Panc1 (cell line): ENCODE measurements around the gene CFAP100. TPM values are rescaled to one million over a fixed set of nuclear protein-coding genes. Genes with fewer than 3 reads are reported as not detected.
A peak's percentile ranks its signal among the peaks of the same experiment; 100 is the strongest.

Experiments used
- ATAC-seq: fragments of 200-7000 bp; cut with Tn5 transposase; 2 replicates; pipeline ENCODE4 v1.9.1; 2020; ENCODE audit warnings: mild to moderate bottlenecking, moderate library complexity
- BruUV-seq: library from RNA; stranded (reverse); fragments of 400-500 nt; replicated peaks from 2 replicates; lab custom pipeline; 2021; lab: Mats Ljungman, UMichigan
- CTCF ChIA-PET: fragments of 300-600 bp; sonication (Branson Sonifier 250); formaldehyde crosslinking; loops from one replicate; lab custom pipeline; 2022; ENCODE audit warnings: antibody characterized with exemption; lab: Charles Lee
- POLR2A ChIA-PET: fragments of 300-600 bp; sonication (Branson Sonifier 250); formaldehyde crosslinking; loops from one replicate; lab custom pipeline; 2022; ENCODE audit warnings: antibody characterized with exemption; lab: Charles Lee
- DNase-seq: peaks from one replicate; pipeline ENCODE4 v3.0.0-alpha.2; 2010; ENCODE audit warnings: low read depth, low spot score
- H3K27ac ChIP-seq: 2 replicates; pipeline ENCODE4 v1.5.1; 2011; ENCODE audit warnings: mild to moderate bottlenecking, low read length, inconsistent platforms
- H3K27me3 ChIP-seq: fragments of 200-500 bp; sonication (Bioruptor generic); 2 replicates; pipeline ENCODE4 v1.6.0; 2014; ENCODE audit warnings: low read length, inconsistent platforms; ENCODE audit not compliant: control insufficient read depth, insufficient read depth
- H3K36me3 ChIP-seq: fragments of 200-500 bp; sonication (Bioruptor generic); 2 replicates; pipeline ENCODE4 v1.5.1; 2014; ENCODE audit warnings: inconsistent platforms, mild to moderate bottlenecking, low read length, moderate library complexity; ENCODE audit not compliant: control insufficient read depth, insufficient read depth
- H3K4me1 ChIP-seq: 2 replicates; pipeline ENCODE4 v1.5.1; 2011; ENCODE audit warnings: inconsistent platforms, mild to moderate bottlenecking, low read length, moderate library complexity; ENCODE audit not compliant: control insufficient read depth, insufficient read depth
- H3K4me3 ChIP-seq, 2 experiments: 2 replicates each; pipeline ENCODE4 v1.5.1; 2011 to 2012; ENCODE audit warnings: low read depth in 2 of 2, low read length in 2 of 2, mild to moderate bottlenecking in 2 of 2, inconsistent platforms in 1 of 2, moderate library complexity in 1 of 2
- H3K9me3 ChIP-seq: fragments of 200-500 bp; sonication (Bioruptor generic); 2 replicates; pipeline ENCODE4 v1.5.1; 2014; ENCODE audit warnings: low read depth, mild to moderate bottlenecking, inconsistent platforms, low read length, moderate library complexity; ENCODE audit not compliant: control insufficient read depth, insufficient read depth
- POLR2AphosphoS5 ChIP-seq: IDR thresholded peaks from 2 replicates; pipeline ENCODE4 v1.6.1; 2012; ENCODE audit warnings: mild to moderate bottlenecking, low read depth, low read length, moderate library complexity
- SIN3A ChIP-seq: IDR thresholded peaks from 2 replicates; pipeline ENCODE4 v1.6.1; 2012; ENCODE audit warnings: low read depth, mild to moderate bottlenecking, low read length, moderate library complexity, borderline replicate concordance; ENCODE audit not compliant: insufficient read depth
- TCF7L2 ChIP-seq: IDR thresholded peaks from 2 replicates; pipeline ENCODE4 v1.6.1; 2011; ENCODE audit warnings: mild to moderate bottlenecking, low read depth, low read length, inconsistent platforms
- in situ Hi-C: cut with HindIII; loops from 2 replicates; pipeline ENCODE4 v1.10.0; 2016; ENCODE audit warnings: low sequenced_read_pairs, low pct_unique_long_range_greater_than_20kb
- intact Hi-C: fragments of 100-400 bp; cut with micrococcal nuclease; formaldehyde crosslinking; loops from one replicate; pipeline ENCODE4 v1.10.0; 2022; ENCODE audit not compliant: unreplicated experiment
- total RNA-seq: library from RNA; stranded (reverse); gene quantifications from one replicate; pipeline ENCODE4 v1.2.1, GENCODE V29; 2021; ENCODE audit not compliant: unreplicated experiment
- TF ChIP-seq, protein P1 (sequence below), 2 experiments: IDR thresholded peaks; 2 replicates each; pipeline ENCODE4 v1.6.1; 2011 to 2012; ENCODE audit warnings: low read depth in 2 of 2, control low read depth in 1 of 2, low read length in 1 of 2, mild to moderate bottlenecking in 1 of 2, moderate library complexity in 1 of 2; ENCODE audit not compliant: insufficient read depth in 1 of 2
- TF ChIP-seq, protein P2 (sequence below): fragments of 450-650 bp; IDR thresholded peaks from 2 replicates; pipeline ENCODE4 v1.5.1; 2017; ENCODE audit warnings: mild to moderate bottlenecking

CFAP100 gene
- total RNA-seq, 1 experiment from 2014 or later, result not detected

DNA sequence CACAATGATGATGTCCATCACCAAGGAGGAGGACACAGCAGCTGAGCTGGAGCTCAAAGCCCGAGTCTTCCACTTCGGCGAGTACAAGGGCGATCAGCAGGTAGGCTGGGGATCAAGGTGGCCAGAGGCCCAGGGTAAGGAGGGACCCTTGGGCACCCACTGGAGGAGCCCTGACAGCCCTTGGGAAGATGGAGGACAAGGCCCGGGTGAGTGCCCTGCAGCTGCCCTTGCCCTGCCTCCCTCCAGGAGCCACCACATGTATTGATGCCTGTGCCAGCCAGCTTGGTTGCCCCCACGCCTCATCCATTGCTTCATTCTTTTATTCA lies 38.4 kb downstream of the CFAP100 start:
- DNase-seq (no peak), ATAC-seq (no peak)
- ChIA-PET POLR2A (interaction anchor here (0.6 kb wide), 1 partner anchor 596 kb away, joined by 3 read pairs; no protein-coding TSS in a partner anchor), CTCF (no interaction called here)
- intact Hi-C loops (no loop called here), in situ Hi-C loops (no loop called here)
- H3K27ac ChIP-seq, result no peak overlapping the region
- BruUV-seq, result no TSS peak
- H3K27me3 ChIP-seq, result no peaks in the 10 kb centered on the region
- TF ChIP-seq, protein P1, sequence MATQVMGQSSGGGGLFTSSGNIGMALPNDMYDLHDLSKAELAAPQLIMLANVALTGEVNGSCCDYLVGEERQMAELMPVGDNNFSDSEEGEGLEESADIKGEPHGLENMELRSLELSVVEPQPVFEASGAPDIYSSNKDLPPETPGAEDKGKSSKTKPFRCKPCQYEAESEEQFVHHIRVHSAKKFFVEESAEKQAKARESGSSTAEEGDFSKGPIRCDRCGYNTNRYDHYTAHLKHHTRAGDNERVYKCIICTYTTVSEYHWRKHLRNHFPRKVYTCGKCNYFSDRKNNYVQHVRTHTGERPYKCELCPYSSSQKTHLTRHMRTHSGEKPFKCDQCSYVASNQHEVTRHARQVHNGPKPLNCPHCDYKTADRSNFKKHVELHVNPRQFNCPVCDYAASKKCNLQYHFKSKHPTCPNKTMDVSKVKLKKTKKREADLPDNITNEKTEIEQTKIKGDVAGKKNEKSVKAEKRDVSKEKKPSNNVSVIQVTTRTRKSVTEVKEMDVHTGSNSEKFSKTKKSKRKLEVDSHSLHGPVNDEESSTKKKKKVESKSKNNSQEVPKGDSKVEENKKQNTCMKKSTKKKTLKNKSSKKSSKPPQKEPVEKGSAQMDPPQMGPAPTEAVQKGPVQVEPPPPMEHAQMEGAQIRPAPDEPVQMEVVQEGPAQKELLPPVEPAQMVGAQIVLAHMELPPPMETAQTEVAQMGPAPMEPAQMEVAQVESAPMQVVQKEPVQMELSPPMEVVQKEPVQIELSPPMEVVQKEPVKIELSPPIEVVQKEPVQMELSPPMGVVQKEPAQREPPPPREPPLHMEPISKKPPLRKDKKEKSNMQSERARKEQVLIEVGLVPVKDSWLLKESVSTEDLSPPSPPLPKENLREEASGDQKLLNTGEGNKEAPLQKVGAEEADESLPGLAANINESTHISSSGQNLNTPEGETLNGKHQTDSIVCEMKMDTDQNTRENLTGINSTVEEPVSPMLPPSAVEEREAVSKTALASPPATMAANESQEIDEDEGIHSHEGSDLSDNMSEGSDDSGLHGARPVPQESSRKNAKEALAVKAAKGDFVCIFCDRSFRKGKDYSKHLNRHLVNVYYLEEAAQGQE (IDR thresholded peaks at IDR 0.05; ENCODE audit: insufficient read depth in 1 of 2, low read depth in 2 of 2, low read length in 1 of 2), result no peak
- TF ChIP-seq TCF7L2, result no peak
- no peaks in the 10 kb centered on the region for H3K36me3 ChIP-seq
- no peaks in the 10 kb centered on the region for H3K4me1 ChIP-seq
- no peaks in the 10 kb centered on the region for H3K9me3 ChIP-seq
- H3K4me3 ChIP-seq, result no peak overlapping the region

DNA sequence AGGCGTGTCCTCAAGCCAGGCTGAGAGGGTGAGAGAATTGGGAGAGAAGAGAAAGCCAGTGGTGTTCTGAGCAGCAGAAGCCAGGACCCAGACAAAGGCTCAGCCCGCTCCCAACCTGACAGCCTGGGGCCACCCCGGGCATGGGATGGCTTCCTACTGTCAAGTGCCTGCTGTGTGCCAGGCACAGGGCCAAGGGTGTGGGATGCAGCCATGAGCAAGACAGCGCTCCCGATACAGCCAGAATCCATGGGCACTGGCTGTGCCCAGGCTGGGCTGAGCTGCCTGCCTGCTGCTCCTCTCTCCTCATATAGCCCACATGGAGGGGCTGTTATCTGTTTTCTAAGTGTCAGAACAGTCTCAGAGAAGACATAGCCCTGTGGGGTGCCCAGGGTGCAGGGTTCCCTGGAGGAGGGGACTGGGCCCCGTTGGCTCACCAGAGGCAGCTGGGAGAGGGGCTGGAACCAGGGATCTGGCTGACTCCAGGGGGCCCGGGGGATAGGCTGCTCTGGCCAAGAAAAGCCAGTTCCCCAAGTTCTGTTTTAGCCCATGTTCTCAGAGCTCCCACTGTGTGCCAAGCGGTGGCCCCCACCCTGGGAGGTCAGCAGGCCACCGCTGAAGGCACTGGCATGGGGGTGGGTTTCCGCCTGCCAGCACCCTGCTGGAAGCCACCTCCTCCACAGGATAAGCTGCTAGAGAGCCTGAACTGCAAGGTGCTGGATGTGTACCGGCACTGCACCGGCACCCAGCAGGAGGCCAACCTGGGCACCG lies 39.0 kb downstream of the CFAP100 start:
- TF ChIP-seq SIN3A, result no peak
- no peak for TF ChIP-seq POLR2AphosphoS5
- TF ChIP-seq, protein P2, sequence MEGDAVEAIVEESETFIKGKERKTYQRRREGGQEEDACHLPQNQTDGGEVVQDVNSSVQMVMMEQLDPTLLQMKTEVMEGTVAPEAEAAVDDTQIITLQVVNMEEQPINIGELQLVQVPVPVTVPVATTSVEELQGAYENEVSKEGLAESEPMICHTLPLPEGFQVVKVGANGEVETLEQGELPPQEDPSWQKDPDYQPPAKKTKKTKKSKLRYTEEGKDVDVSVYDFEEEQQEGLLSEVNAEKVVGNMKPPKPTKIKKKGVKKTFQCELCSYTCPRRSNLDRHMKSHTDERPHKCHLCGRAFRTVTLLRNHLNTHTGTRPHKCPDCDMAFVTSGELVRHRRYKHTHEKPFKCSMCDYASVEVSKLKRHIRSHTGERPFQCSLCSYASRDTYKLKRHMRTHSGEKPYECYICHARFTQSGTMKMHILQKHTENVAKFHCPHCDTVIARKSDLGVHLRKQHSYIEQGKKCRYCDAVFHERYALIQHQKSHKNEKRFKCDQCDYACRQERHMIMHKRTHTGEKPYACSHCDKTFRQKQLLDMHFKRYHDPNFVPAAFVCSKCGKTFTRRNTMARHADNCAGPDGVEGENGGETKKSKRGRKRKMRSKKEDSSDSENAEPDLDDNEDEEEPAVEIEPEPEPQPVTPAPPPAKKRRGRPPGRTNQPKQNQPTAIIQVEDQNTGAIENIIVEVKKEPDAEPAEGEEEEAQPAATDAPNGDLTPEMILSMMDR, result no peak
- H3K27ac ChIP-seq, result no peak overlapping the region
- no TSS peak for BruUV-seq
- ChIA-PET POLR2A (interaction anchor here (0.5 kb wide), 1 partner anchor 48 kb away, joined by 4 read pairs; no protein-coding TSS in a partner anchor), CTCF (interaction anchor here (0.6 kb wide), 1 partner anchor 1142 kb away, joined by 3 read pairs; no protein-coding TSS in a partner anchor)
- H3K4me1 ChIP-seq, result no peaks in the 10 kb centered on the region
- intact Hi-C loops, result no loop called here
- in situ Hi-C loops, result no loop called here
- H3K27me3 ChIP-seq, result no peaks in the 10 kb centered on the region
- 0 out of 2 replicates have a peak, but pooled peaks have one; percentile 13 for ATAC-seq
- no peak for DNase-seq
- no peaks in the 10 kb centered on the region for H3K36me3 ChIP-seq
- H3K9me3 ChIP-seq, result no peaks in the 10 kb centered on the region
- no peak overlapping the region for H3K4me3 ChIP-seq

DNA sequence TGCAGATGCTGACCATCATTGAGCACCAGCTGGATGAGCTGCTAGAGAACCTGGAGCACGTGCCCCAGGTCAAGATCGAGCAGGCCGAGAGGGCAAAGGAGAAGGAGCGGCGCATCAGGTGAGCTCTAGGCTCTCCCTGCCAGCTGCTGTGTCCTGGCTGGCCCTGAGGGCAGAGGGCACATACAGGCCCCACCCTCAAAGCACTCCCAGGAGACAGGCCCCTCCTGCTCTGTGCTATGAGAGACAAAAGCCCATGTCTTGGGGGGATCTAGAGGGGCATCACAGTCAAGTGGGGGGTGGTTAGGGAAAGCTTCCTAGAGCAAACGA lies 39.5 kb downstream of the CFAP100 start:
- ATAC-seq (no peak), DNase-seq (no peak)
- Histone ChIP-seq H3K27ac (no peak overlapping the region), H3K27me3 (no peaks in the 10 kb centered on the region), H3K36me3 (no peaks in the 10 kb centered on the region), H3K4me1 (no peaks in the 10 kb centered on the region), H3K9me3 (no peaks in the 10 kb centered on the region), H3K4me3 (no peak overlapping the region)
- TF ChIP-seq, protein P1 (IDR thresholded peaks at IDR 0.05; ENCODE audit: insufficient read depth in 1 of 2, low read depth in 2 of 2, low read length in 1 of 2), result no peak
- TF ChIP-seq, protein P2, result no peak
- TF ChIP-seq SIN3A, result no peak
- TF ChIP-seq POLR2AphosphoS5, result no peak
- TF ChIP-seq TCF7L2, result no peak
- in situ Hi-C loops (no loop called here), intact Hi-C loops (no loop called here)
- BruUV-seq, result no TSS peak
- CTCF ChIA-PET, result interaction anchor here (0.6 kb wide), 1 partner anchor 1141 kb away, joined by 3 read pairs; no protein-coding TSS in a partner anchor
- POLR2A ChIA-PET, result interaction anchor here (0.5 kb wide), 1 partner anchor 49 kb away, joined by 4 read pairs; no protein-coding TSS in a partner anchor
